Stimulated activated naive B cell treated with anti-CD40 and anti-IgM and Interleukin-4, amounts not matched to agents 10 μg/mL and 1 μg/mL and 100 μg/mL, for 72 hours (primary cell): Measurements from ENCODE around the gene MAP3K7.

ENCODE experiments used
- ATAC-seq, 2 donors: fragments of 150-1000 bp; cut with Tn5 transposase; replicated peaks; 2 replicates each; pipeline ENCODE4 v1.10.0; 2021; ENCODE audit warnings: moderate library complexity in 1 of 2
- DNase-seq: peaks from one replicate; pipeline ENCODE4 v3.0.0; 2021
- H3K27ac Mint-ChIP-seq: one replicate; pipeline ENCODE4 v1.8.0; 2022; ENCODE audit warnings: mild to moderate bottlenecking, mixed read lengths
- H3K27me3 Mint-ChIP-seq, 2 donors: one replicate each; pipeline ENCODE4 v1.8.0; 2022; ENCODE audit warnings: mixed read lengths in 2 of 2
- H3K36me3 Mint-ChIP-seq, 2 donors: one replicate each; pipeline ENCODE4 v1.8.0; 2022; ENCODE audit warnings: mixed read lengths in 2 of 2, mild to moderate bottlenecking in 1 of 2
- H3K4me1 Mint-ChIP-seq, 2 donors: one replicate each; pipeline ENCODE4 v1.8.0; 2022; ENCODE audit warnings: mixed read lengths in 2 of 2, mild to moderate bottlenecking in 1 of 2
- H3K4me3 Mint-ChIP-seq, 2 donors: one replicate each; pipeline ENCODE4 v1.8.0; 2022; ENCODE audit warnings: mild to moderate bottlenecking in 2 of 2, mixed read lengths in 2 of 2, moderate library complexity in 1 of 2
- H3K9me3 Mint-ChIP-seq, 2 donors: one replicate each; pipeline ENCODE4 v1.8.0; 2022; ENCODE audit warnings: mixed read lengths in 2 of 2, mild to moderate bottlenecking in 1 of 2

MAP3K7 gene

DNA sequence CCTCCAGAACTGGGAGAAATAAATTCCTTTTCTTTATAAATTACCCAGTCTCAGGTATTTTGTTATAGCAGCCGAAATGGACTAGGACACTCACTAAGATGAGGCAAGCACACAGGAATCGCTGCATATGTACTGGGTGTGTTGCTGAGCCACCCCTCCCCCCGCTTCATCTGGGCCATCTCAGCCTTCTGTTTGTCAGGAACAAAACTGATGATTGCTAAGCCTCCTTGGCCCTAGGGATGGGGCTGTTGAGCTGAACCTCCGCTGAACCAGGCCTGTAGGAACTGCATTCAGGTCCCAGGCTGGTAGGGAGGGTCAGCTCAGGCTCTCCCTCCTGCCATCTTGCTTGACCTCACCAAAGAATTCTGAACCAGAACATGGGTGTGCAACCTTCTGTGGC is 108.6 kb downstream of the MAP3K7 start:
- peaks cover 3 to 9% of the 10 kb centered on the region in 2 donors for H3K9me3 Mint-ChIP-seq
- H3K27me3 Mint-ChIP-seq, result no peaks in the 10 kb centered on the region
- peaks cover 4 to 5% of the 10 kb centered on the region in 2 donors for H3K36me3 Mint-ChIP-seq
- no peak overlapping the region for H3K27ac Mint-ChIP-seq
- ATAC-seq (peak in 1 of 2 donors; percentile 2), DNase-seq (no peak)
- peak overlapping the region in 1 of 2 donors; percentile 22 for H3K4me3 Mint-ChIP-seq
- peaks cover 21 to 41% of the 10 kb centered on the region in 2 donors for H3K4me1 Mint-ChIP-seq

DNA sequence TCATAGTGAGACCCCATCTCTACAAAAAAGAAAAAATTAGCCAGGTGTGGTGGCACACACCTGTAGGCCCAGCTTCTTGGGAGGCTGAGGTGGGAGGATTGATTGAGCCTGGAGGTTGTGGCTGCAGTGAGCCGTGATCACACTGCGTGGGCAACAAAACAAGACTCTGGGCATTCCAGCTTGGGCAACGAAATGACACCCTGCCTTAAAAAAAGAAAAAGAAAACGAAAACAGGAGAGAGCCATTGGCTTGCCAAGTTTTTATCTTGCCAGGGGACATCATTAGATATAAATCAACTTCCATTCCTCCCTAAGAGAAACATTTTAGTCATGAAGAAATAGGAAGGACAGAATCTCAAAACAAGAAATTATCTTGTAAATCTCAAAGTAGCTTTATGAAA is 109.5 kb downstream of the MAP3K7 start:
- Mint-ChIP-seq H3K27me3 (no peaks in the 10 kb centered on the region), H3K4me3 (no peak overlapping the region), H3K9me3 (peaks cover 0 to 2% of the 10 kb centered on the region in 2 donors), H3K4me1 (peaks cover 23 to 48% of the 10 kb centered on the region in 2 donors), H3K36me3 (peaks cover 0 to 2% of the 10 kb centered on the region in 2 donors), H3K27ac (no peak overlapping the region)
- DNase-seq, result no peak
- no peak for ATAC-seq

DNA sequence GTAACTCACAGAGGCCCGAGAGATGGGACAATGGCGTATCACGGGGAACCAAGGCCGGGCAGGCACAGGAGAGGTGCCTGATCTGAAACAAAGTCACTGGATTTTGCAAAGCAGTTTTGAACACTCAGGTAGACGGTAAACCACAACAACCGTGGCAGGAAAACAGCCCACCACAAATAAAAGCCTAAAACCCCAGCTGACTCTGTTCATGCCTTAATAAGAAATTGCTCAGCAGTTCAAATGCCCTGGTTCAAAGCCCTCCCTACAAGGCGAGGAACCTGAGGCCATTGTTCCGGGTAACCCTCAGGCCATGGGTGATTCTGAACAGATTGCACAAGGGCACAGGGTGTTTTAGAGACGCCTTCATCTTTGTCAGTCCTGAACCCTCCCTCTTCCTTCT is 114.2 kb downstream of the MAP3K7 start:
- DNase-seq, result no peak
- no peaks in the 10 kb centered on the region for H3K36me3 Mint-ChIP-seq
- no peak overlapping the region for H3K4me3 Mint-ChIP-seq
- H3K27me3 Mint-ChIP-seq, result no peaks in the 10 kb centered on the region
- no peak overlapping the region for H3K27ac Mint-ChIP-seq
- no peak for ATAC-seq
- peaks cover 12 to 30% of the 10 kb centered on the region in 2 donors for H3K4me1 Mint-ChIP-seq
- H3K9me3 Mint-ChIP-seq, result no peaks in the 10 kb centered on the region

DNA sequence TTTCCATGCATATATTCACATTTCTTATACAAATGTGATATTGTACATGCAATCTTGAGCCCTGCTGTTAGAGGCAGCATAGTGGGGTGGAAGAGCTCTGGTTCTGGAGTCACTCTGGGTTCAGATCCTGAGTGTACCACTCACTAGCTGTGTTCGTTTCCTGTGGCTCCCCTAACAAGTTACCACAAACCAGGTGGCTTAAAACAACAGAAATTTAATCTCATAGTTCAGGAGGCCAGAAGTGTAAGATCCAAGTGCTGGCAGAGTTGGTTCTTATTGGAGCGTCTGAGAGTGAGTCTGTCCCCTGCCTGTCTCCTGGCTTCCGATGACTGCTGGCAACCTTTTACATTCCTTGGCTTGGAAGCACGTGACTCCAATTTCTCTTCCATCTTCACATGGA is 115.6 kb downstream of the MAP3K7 start:
- DNase-seq (no peak), ATAC-seq (no peak)
- Mint-ChIP-seq H3K4me1 (peaks cover 7 to 23% of the 10 kb centered on the region in 2 donors), H3K4me3 (no peak overlapping the region), H3K36me3 (no peaks in the 10 kb centered on the region), H3K9me3 (no peaks in the 10 kb centered on the region), H3K27ac (no peak overlapping the region), H3K27me3 (no peaks in the 10 kb centered on the region)

DNA sequence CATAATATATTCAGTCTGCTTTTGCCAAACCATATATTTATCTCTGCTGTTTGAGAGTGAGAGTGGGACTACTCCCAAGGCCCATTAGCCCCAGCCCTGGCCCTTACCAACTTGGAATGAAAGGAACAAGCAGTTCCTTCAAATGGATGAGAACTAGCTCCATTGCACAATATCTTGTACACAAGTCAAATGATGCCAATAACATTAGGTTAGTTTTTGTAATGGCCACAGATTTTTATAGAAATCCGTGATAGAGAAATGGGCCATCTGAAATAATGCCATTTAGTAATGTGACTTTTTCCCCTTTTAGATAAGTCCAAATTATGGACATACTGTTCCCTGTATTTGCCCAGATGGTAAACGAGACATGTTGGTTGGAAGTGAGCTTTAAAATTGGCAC is 117.0 kb downstream of the MAP3K7 start:
- no peaks in the 10 kb centered on the region for H3K36me3 Mint-ChIP-seq
- ATAC-seq, result no peak
- H3K9me3 Mint-ChIP-seq, result no peaks in the 10 kb centered on the region
- DNase-seq, result no peak
- peaks cover 6 to 20% of the 10 kb centered on the region in 2 donors for H3K4me1 Mint-ChIP-seq
- H3K4me3 Mint-ChIP-seq, result no peak overlapping the region
- no peaks in the 10 kb centered on the region for H3K27me3 Mint-ChIP-seq
- no peak overlapping the region for H3K27ac Mint-ChIP-seq

DNA sequence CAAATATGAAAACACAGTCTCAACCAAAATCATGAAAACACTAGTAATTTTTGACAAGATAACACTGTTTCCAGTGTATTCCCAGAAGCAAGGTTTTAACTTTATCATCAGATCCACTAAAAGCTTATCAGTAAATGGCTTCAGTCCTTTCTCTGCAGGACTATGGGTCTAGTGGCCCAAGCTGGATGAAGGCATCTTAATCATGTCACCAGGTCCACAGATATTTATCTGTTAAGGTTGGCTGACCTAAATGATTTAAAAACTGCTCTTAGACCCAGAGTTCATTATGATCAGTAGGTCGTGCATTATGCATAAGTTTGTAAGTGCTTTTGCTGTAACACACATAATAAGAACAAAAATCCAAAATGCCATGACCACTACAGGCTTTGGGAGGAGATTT is 118.0 kb downstream of the MAP3K7 start:
- DNase-seq (no peak), ATAC-seq (no peak)
- Mint-ChIP-seq H3K36me3 (no peaks in the 10 kb centered on the region), H3K27ac (no peak overlapping the region), H3K4me3 (no peak overlapping the region), H3K9me3 (no peaks in the 10 kb centered on the region), H3K27me3 (no peaks in the 10 kb centered on the region), H3K4me1 (peaks cover 7 to 17% of the 10 kb centered on the region in 2 donors)

DNA sequence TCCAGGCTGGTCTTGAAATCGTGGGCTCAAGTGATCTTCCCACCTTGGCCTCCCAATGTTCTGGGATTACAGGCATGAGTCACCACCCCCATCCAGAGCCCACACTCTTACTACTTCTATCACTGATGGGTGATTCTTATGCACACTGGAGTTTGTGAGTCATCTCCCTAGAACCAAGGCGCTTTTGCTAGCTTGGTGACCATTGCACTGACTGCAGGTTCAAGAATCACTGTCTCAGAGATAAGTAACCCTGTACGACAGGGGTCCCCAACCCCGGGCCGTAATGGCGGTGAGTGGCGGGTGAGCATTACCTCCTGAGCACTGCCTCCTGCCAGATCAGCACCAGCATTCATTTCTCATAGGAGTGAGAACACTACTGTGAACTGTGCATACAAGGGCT is 118.8 kb downstream of the MAP3K7 start:
- Mint-ChIP-seq H3K9me3 (no peaks in the 10 kb centered on the region), H3K4me1 (peaks cover 10 to 17% of the 10 kb centered on the region in 2 donors), H3K4me3 (no peak overlapping the region), H3K27ac (no peak overlapping the region), H3K36me3 (no peaks in the 10 kb centered on the region), H3K27me3 (no peaks in the 10 kb centered on the region)
- ATAC-seq (no peak), DNase-seq (no peak)

DNA sequence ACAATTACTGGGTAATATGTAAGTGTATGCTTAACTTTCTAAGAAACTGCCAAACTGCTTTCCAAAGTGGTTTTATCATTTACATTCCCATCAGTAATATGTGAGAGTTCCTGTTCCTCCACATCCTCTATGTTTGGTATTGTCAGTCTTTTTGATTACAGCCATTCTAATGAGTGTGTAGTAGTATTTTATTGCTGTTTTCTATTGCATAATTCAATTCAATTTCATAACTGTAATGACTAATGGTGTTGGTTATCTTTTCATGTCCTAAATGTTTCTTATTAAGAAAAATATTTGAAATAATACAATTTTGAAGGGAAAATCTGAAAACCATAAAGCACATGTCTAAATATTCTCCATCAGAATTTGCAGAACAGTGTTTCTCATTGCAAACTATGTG is 119.3 kb downstream of the MAP3K7 start:
- Mint-ChIP-seq H3K4me1 (peaks cover 9 to 12% of the 10 kb centered on the region in 2 donors), H3K4me3 (no peak overlapping the region), H3K27ac (no peak overlapping the region), H3K36me3 (no peaks in the 10 kb centered on the region), H3K9me3 (no peaks in the 10 kb centered on the region), H3K27me3 (no peaks in the 10 kb centered on the region)
- no peak for ATAC-seq
- DNase-seq, result no peak

DNA sequence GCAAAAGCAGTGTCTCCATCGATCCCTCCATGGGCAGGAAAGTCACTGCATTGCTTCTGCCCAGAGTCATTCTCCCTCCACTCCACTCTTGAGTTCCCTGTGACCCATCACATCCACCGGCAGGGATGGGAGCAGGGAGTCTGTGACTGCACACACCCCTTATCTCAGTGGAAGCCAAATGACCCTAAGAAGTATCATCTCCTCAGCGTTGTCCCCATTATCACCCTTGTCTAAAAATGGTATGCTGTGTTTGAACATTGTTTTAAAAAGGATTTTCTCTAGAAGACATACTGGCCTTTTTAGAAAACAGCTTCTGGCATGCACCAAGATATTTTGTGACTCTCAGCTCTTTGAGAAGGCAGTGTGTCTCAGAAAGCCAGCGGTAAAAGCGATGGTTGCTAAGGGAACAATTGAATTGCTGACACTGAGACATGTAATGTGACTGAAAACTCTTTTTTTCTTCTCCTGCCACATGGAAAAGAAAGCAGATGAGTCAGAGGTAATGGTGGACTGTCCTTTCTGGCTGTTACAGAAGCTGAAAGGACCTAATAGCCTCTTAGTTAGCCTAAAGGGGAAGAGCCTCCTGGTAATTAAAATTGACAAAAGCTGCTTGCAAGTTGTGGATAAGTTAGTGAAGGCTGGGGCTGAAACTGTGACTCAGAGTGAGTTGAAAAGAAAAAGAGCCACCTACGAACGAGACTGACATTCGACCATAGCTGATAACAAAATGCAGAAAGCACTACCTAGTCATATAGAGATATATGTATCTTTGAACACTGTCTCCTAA is 120.5 kb downstream of the MAP3K7 start:
- Mint-ChIP-seq H3K4me3 (no peak overlapping the region), H3K27me3 (no peaks in the 10 kb centered on the region), H3K36me3 (no peaks in the 10 kb centered on the region), H3K9me3 (no peaks in the 10 kb centered on the region), H3K4me1 (peaks cover 8 to 10% of the 10 kb centered on the region in 2 donors), H3K27ac (peak overlapping the region; percentile 4)
- DNase-seq (no peak), ATAC-seq (peak in 1 of 2 donors; percentile 45)

DNA sequence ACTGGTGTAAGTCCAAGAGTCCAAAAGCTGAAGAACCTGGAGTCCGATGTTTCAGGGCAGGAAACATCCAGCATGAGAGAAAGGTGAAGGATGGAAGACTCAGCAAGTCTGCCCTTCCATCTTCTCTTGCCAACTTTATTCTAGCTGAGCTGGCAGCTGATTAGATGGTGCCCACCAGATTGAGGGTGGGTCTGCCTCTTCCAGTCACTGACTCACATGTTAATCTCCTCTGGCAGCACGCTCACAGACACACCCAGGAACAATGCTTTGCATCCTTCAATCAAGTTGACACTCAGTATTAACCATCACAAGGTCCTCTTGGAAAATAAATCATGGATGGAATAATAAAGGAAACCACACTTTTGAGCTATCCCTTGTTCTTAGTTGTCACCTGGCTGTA is 121.2 kb downstream of the MAP3K7 start:
- no peak for ATAC-seq
- Mint-ChIP-seq H3K36me3 (no peaks in the 10 kb centered on the region), H3K27ac (no peak overlapping the region), H3K27me3 (no peaks in the 10 kb centered on the region), H3K4me1 (peaks cover 8 to 10% of the 10 kb centered on the region in 2 donors), H3K4me3 (no peak overlapping the region), H3K9me3 (no peaks in the 10 kb centered on the region)
- no peak for DNase-seq

DNA sequence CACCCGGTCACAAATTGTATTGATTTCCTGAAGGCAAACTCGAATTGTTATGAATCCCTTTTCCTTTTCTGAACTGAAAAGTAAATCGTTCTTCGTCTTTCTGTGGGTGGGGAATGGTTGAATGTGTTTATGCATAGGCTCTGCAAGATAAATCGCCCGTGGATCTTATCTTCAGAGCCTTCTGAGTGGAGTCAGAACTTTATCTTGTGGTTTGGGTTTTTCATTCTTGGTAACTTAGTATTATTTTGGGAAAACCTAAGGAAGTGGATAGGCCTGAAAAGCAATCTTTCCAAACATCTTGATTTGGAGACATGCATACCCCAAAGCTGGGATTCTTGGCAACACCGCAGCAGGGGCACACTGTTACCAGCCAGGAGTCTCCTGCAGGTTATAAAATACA is 122.4 kb downstream of the MAP3K7 start:
- ATAC-seq (no peak), DNase-seq (no peak)
- H3K27me3 Mint-ChIP-seq, result no peaks in the 10 kb centered on the region
- no peak overlapping the region for H3K4me3 Mint-ChIP-seq
- H3K36me3 Mint-ChIP-seq, result no peaks in the 10 kb centered on the region
- no peak overlapping the region for H3K27ac Mint-ChIP-seq
- peaks cover 16 to 17% of the 10 kb centered on the region in 2 donors for H3K4me1 Mint-ChIP-seq
- peaks cover 0 to 3% of the 10 kb centered on the region in 2 donors for H3K9me3 Mint-ChIP-seq

DNA sequence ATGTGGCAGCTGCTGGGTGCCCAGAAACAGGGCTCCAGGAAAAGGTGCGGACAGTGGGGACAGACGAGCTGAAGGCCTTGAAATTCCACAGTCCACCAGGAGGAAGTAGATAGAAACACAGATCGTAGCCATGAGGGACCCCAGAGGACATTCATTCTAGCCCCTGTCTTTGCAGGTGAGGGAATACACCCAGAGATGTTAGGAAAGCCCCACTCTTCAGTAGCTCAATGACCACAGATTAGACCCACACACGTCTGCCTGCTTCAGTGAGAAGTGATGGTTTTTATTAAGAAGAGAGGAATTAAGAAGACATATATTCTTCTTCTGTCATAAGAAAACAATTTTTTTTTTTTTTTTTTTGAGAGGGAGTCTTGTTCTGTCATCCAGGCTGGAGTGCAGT is 123.0 kb downstream of the MAP3K7 start:
- DNase-seq, result no peak
- H3K27ac Mint-ChIP-seq, result no peak overlapping the region
- peaks cover 0 to 3% of the 10 kb centered on the region in 2 donors for H3K9me3 Mint-ChIP-seq
- ATAC-seq, result peak; percentile 58 to 68
- no peaks in the 10 kb centered on the region for H3K36me3 Mint-ChIP-seq
- no peaks in the 10 kb centered on the region for H3K27me3 Mint-ChIP-seq
- H3K4me3 Mint-ChIP-seq, result no peak overlapping the region
- H3K4me1 Mint-ChIP-seq, result peaks cover 22 to 23% of the 10 kb centered on the region in 2 donors
